GM12878 (cell line): Measurements from ENCODE around the gene MYL1. TPM values are rescaled to one million over a fixed set of nuclear protein-coding genes. Genes with fewer than 3 reads are reported as not detected.

Experiments used
- ATAC-seq: fragments of 200-7000 bp; cut with Tn5 transposase; 3 replicates; pipeline ENCODE4 v1.9.1; 2020; ENCODE audit warnings: mild to moderate bottlenecking, moderate library complexity
- BruUV-seq: library from RNA; stranded (reverse); fragments of 400-500 nt; replicated peaks from 2 replicates; lab custom pipeline; 2021; lab: Mats Ljungman, UMichigan
- CTCF ChIA-PET: fragments of 300-600 bp; sonication (Branson Sonifier 250); formaldehyde crosslinking; extraction: SDS; loops from one replicate; lab custom pipeline; 2021; ENCODE audit warnings: inconsistent platforms; lab: Yijun Ruan, JAX
- POLR2A ChIA-PET: fragments of 350-600 bp; formaldehyde crosslinking; extraction: SDS; loops from one replicate; lab custom pipeline; 2021; ENCODE audit warnings: inconsistent platforms; lab: Charles Lee
- RAD21 ChIA-PET: fragments of 300-600 bp; sonication (Branson Sonifier 250); formaldehyde crosslinking; loops from one replicate; lab custom pipeline; 2023; ENCODE audit warnings: antibody characterized with exemption; ENCODE audit not compliant: unreplicated experiment; lab: Charles Lee
- SMC1A ChIA-PET: fragments of 300-600 bp; sonication (Branson Sonifier 250); formaldehyde crosslinking; loops from one replicate; lab custom pipeline; 2023; ENCODE audit not compliant: unreplicated experiment, uncharacterized antibody; lab: Charles Lee
- DNase-seq: peaks from one replicate; pipeline ENCODE4 v3.0.0-alpha.2; 2011; ENCODE audit warnings: low read depth, low spot score
- FAIRE-seq: peaks from 3 replicates; lab custom pipeline; 2011; peaks lifted over from hg19 to GRCh38; lab: Jason Lieb, UNC
- H2AFZ ChIP-seq: 2 replicates; pipeline ENCODE4 v1.6.0; 2011; ENCODE audit warnings: low read depth, low read length, control low read depth; ENCODE audit not compliant: control insufficient read depth
- H3K27ac ChIP-seq: 2 replicates; pipeline ENCODE4 v1.5.1; 2011; ENCODE audit warnings: control low read depth; ENCODE audit not compliant: control insufficient read depth, insufficient read depth
- H3K27me3 ChIP-seq, 2 experiments: replicated peaks in 1 of 2; 2 replicates each; pipeline versions ENCODE4 v1.6.0 to v1.6.1; 2011; ENCODE audit warnings: low read length in 1 of 2; ENCODE audit not compliant: control insufficient read depth in 2 of 2, insufficient read depth in 2 of 2
- H3K36me3 ChIP-seq, 2 experiments: 2 replicates each; pipeline ENCODE4 v1.5.1; 2011; ENCODE audit warnings: low read length in 1 of 2; ENCODE audit not compliant: control insufficient read depth in 2 of 2, insufficient read depth in 2 of 2
- H3K4me1 ChIP-seq: 2 replicates; pipeline ENCODE4 v1.6.1; 2011; ENCODE audit warnings: mild to moderate bottlenecking, low read length, moderate library complexity, mixed read lengths; ENCODE audit not compliant: control insufficient read depth, insufficient read depth
- H3K4me2 ChIP-seq: 2 replicates; pipeline ENCODE4 v1.6.0; 2011; ENCODE audit warnings: control low read depth; ENCODE audit not compliant: control insufficient read depth, insufficient read depth
- H3K4me3 ChIP-seq: fragments of 200-600 bp; sonication (generic); 2 replicates; pipeline ENCODE4 v1.5.1; 2016
- H3K79me2 ChIP-seq: 2 replicates; pipeline ENCODE4 v1.6.0; 2011; ENCODE audit warnings: low read length; ENCODE audit not compliant: control insufficient read depth, insufficient read depth
- H3K9ac ChIP-seq: 2 replicates; pipeline ENCODE4 v1.8.0; 2011; ENCODE audit warnings: low read length, control low read depth, mixed read lengths; ENCODE audit not compliant: control insufficient read depth, insufficient read depth
- H3K9me3 ChIP-seq: replicated peaks from 3 replicates; pipeline ENCODE4 v1.5.1; 2011; ENCODE audit warnings: mild to moderate bottlenecking, low read length; ENCODE audit not compliant: control insufficient read depth, insufficient read depth
- H4K20me1 ChIP-seq: 2 replicates; pipeline ENCODE4 v1.6.0; 2011; ENCODE audit not compliant: control insufficient read depth, insufficient read depth
- ATF2 ChIP-seq: IDR thresholded peaks from 2 replicates; pipeline ENCODE4 v1.6.1; 2012; ENCODE audit warnings: low read length, inconsistent platforms
- CREB1 ChIP-seq: IDR thresholded peaks from 2 replicates; pipeline ENCODE4 v1.6.1; 2012; ENCODE audit warnings: low read depth, mild to moderate bottlenecking, inconsistent platforms
- ELK1 ChIP-seq: IDR thresholded peaks from 2 replicates; pipeline ENCODE4 v1.6.1; 2012; ENCODE audit warnings: low read depth, low read length, improper control_type of control experiment
- IRF5 ChIP-seq: fragments of 450-650 bp; IDR thresholded peaks from 2 replicates; pipeline ENCODE4 v1.6.1; 2017; ENCODE audit warnings: borderline replicate concordance
- NFYA ChIP-seq: IDR thresholded peaks from 2 replicates; pipeline ENCODE4 v1.6.1; 2011; ENCODE audit warnings: low read depth, mild to moderate bottlenecking, low read length, improper control_type of control experiment, borderline replicate concordance
- POLR2AphosphoS5 ChIP-seq: IDR thresholded peaks from 2 replicates; pipeline ENCODE4 v1.6.1; 2011; ENCODE audit warnings: mild to moderate bottlenecking, low read length, inconsistent platforms
- SIN3A ChIP-seq: IDR thresholded peaks from 2 replicates; pipeline ENCODE4 v1.6.1; 2012; ENCODE audit warnings: low read depth, low read length, improper control_type of control experiment
- SIX5 ChIP-seq: IDR thresholded peaks from 2 replicates; pipeline ENCODE4 v1.6.1; 2011; ENCODE audit warnings: mild to moderate bottlenecking, low read depth, low read length, moderate library complexity; ENCODE audit not compliant: severe bottlenecking
- SPI1 ChIP-seq: IDR thresholded peaks from 2 replicates; pipeline ENCODE4 v1.6.1; 2011; ENCODE audit warnings: low read depth, mild to moderate bottlenecking, low read length, moderate library complexity, borderline replicate concordance; ENCODE audit not compliant: insufficient read depth
- TARDBP ChIP-seq: IDR thresholded peaks from 2 replicates; pipeline ENCODE4 v1.6.1; 2016; ENCODE audit warnings: borderline replicate concordance
- TCF7 ChIP-seq: IDR thresholded peaks from 2 replicates; pipeline ENCODE4 v1.6.1; 2014; ENCODE audit warnings: antibody characterized with exemption, borderline replicate concordance
- ZBTB40 ChIP-seq: fragments of 450-650 bp; IDR thresholded peaks from 2 replicates; pipeline ENCODE4 v1.6.1; 2016; ENCODE audit warnings: mild to moderate bottlenecking, moderate library complexity, borderline replicate concordance
- ZNF24 ChIP-seq: fragments of 450-650 bp; IDR thresholded peaks from 2 replicates; pipeline ENCODE4 v1.6.1; 2017; ENCODE audit warnings: antibody characterized with exemption, mild to moderate bottlenecking
- WGBS: methylation state at CpG from one replicate; pipeline ENCODE4 v1.1.6; 2016; ENCODE audit warnings: low lambda C conversion rate; ENCODE audit not compliant: insufficient replicate concordance, insufficient coverage; ENCODE audit errors: missing lambda C conversion rate; 5-methylcytosine and 5-hydroxymethylcytosine counted together
- in situ Hi-C: fragments of 300-500 bp; cut with MboI; formaldehyde crosslinking; loops from 9 replicates; pipeline ENCODE4 v1.14.3; 2018; ENCODE audit warnings: mixed read lengths
- intact Hi-C: fragments of 100-400 bp; cut with micrococcal nuclease; formaldehyde crosslinking; loops from one replicate; pipeline ENCODE4 v1.14.2; 2022; ENCODE audit not compliant: unreplicated experiment
- polyA plus RNA-seq, 11 experiments: library from polyadenylated mRNA; depleted of rRNA in 4 of 11; unstranded in 6 of 11; stranded (reverse) in 5 of 11; fragments of >200 nt; fragmentation: Nextera tagmentation in 4 of 11; fragmentation: Illumina TruSeq in 1 of 11; extraction: Ambion mirVana in 4 of 11; extraction: Trizol in 1 of 11; gene quantifications; 1 replicate in 1 of 11; 2 replicates in 10 of 11; pipeline versions ENCODE4 v1.2.1 to v1.2.3, GENCODE V29; 2011 to 2016; ENCODE audit warnings: inconsistent platforms in 2 of 11, missing spikeins in 2 of 11, low read depth in 1 of 11
- total RNA-seq, 4 experiments: library from RNA; depleted of rRNA in 3 of 4; stranded (reverse); fragments of >200 nt in 3 of 4; fragmentation: Illumina TruSeq in 1 of 4; extraction: Trizol in 1 of 4; gene quantifications; 2 replicates each; pipeline versions ENCODE4 v1.2.1 to v1.2.3, GENCODE V29; 2013 to 2021

The MYL1 gene
- total and polyA plus RNA-seq, 10 of the 15 experiments (the other 5 are each of a cell fraction or from before 2014, with no cell fraction given): 0.43 TPM; not detected in 9

GRCh38 chr2:210309548-210310233 is 5.3 kb downstream of the MYL1 start:
- Histone ChIP-seq H3K36me3 (no peaks in the 10 kb centered on the region), H3K9me3 (no peaks in the 10 kb centered on the region), H3K27me3 (no peaks in the 10 kb centered on the region), H3K79me2 (no peaks in the 10 kb centered on the region), H4K20me1 (no peaks in the 10 kb centered on the region), H3K4me1 (no peaks in the 10 kb centered on the region), H3K27ac (no peak overlapping the region), H2AFZ (no peak overlapping the region), H3K4me2 (no peak overlapping the region), H3K4me3 (no peak overlapping the region), H3K9ac (no peak overlapping the region)
- ChIA-PET CTCF (no interaction called here), RAD21 (interaction anchor here (0.7 kb wide), 1 partner anchor 44 kb away, joined by 3 read pairs; no protein-coding TSS in a partner anchor), POLR2A (no interaction called here), SMC1A (no interaction called here)
- no peak for ATAC-seq
- TF ChIP-seq ZBTB40 (no peak), ZNF24 (no peak), TCF7 (no peak), POLR2AphosphoS5 (no peak), SIN3A (no peak), ATF2 (no peak), ELK1 (no peak), CREB1 (no peak), IRF5 (no peak), NFYA (no peak), TARDBP (no peak), SIX5 (no peak), SPI1 (no peak)
- no peak for DNase-seq
- no TSS peak for BruUV-seq
- intact Hi-C loops (no loop called here), in situ Hi-C loops (no loop called here)
- WGBS: 0% methylated on average over 1 of the region's 1 CpG
- no peak for FAIRE-seq
